HG03378 (cell line): ENCODE results near the gene MACROD2.

ENCODE experiments used
- ATAC-seq: cut with Tn5 transposase; IDR thresholded peaks from one replicate; pipeline ENCODE4 v1.9.1; 2021; ENCODE audit warnings: mild to moderate bottlenecking, moderate library complexity; ENCODE audit not compliant: unreplicated experiment

Gene MACROD2

GRCh38 chr20:15889514-15890256, 1894.4 kb downstream of the MACROD2 start:
- ATAC-seq, result no peak

- ATAC-seq, result no peak
Observed at GRCh38 chr20:15890407-15890982, 1895.2 kb downstream of the MACROD2 start.

- no peak for ATAC-seq
Observed at GRCh38 chr20:15895126-15895525, 1899.8 kb downstream of the MACROD2 start.

- peak; percentile 96 for ATAC-seq
Observed at GRCh38 chr20:15895560-15896084, 1900.3 kb downstream of the MACROD2 start.

GRCh38 chr20:15899967-15900366, 1904.7 kb downstream of the MACROD2 start:
- no peak for ATAC-seq

GRCh38 chr20:15900443-15900842, 1905.1 kb downstream of the MACROD2 start:
- no peak for ATAC-seq

- ATAC-seq, result no peak
Observed at GRCh38 chr20:15902493-15902892, 1907.2 kb downstream of the MACROD2 start.

- no peak for ATAC-seq
Observed at GRCh38 chr20:15905661-15906060, 1910.3 kb downstream of the MACROD2 start.

- no peak for ATAC-seq
Observed at GRCh38 chr20:15909995-15910394, 1914.7 kb downstream of the MACROD2 start.

- ATAC-seq, result no peak
Observed at GRCh38 chr20:15911581-15911980, 1916.3 kb downstream of the MACROD2 start.

GRCh38 chr20:15913391-15914025, 1918.2 kb downstream of the MACROD2 start:
- ATAC-seq, result no peak

- no peak for ATAC-seq
Observed at GRCh38 chr20:15916623-15917022, 1921.3 kb downstream of the MACROD2 start.

GRCh38 chr20:15917283-15917682, 1922.0 kb downstream of the MACROD2 start:
- no peak for ATAC-seq

- ATAC-seq, result no peak
Observed at GRCh38 chr20:15918631-15919030, 1923.3 kb downstream of the MACROD2 start.

- ATAC-seq, result no peak
Observed at GRCh38 chr20:15919118-15919517, 1923.8 kb downstream of the MACROD2 start.

- no peak for ATAC-seq
Observed at GRCh38 chr20:15921930-15922329, 1926.6 kb downstream of the MACROD2 start.

- ATAC-seq, result peak; percentile 32
Observed at GRCh38 chr20:15922556-15922955, 1927.2 kb downstream of the MACROD2 start.

GRCh38 chr20:15923030-15923776, 1927.9 kb downstream of the MACROD2 start:
- peak; percentile 68 for ATAC-seq

- ATAC-seq, result no peak
Observed at GRCh38 chr20:15924556-15924955, 1929.2 kb downstream of the MACROD2 start.

- no peak for ATAC-seq
Observed at GRCh38 chr20:15925376-15925775, 1930.1 kb downstream of the MACROD2 start.
